HFFc6 (cell line): ENCODE data around the gene ATP2B2. TPM values are rescaled to one million over a fixed set of nuclear protein-coding genes. Genes with fewer than 3 reads are reported as not detected.

Experiments used
- DNase-seq: peaks from one replicate; pipeline ENCODE4 v3.0.0-alpha.2; 2018
- H3K27ac Mint-ChIP-seq: 2 replicates; pipeline ENCODE4 v1.8.0; 2020; ENCODE audit warnings: mild to moderate bottlenecking, mixed read lengths
- H3K27me3 Mint-ChIP-seq: 2 replicates; pipeline ENCODE4 v1.8.0; 2021; ENCODE audit warnings: mild to moderate bottlenecking, moderate library complexity, mixed read lengths; ENCODE audit not compliant: insufficient read depth
- H3K36me3 Mint-ChIP-seq: 2 replicates; pipeline ENCODE4 v1.8.0; 2021; ENCODE audit warnings: low read depth, mixed read lengths
- H3K4me1 Mint-ChIP-seq: 2 replicates; pipeline ENCODE4 v1.8.0; 2020; ENCODE audit warnings: low read depth, mixed read lengths
- H3K4me3 Mint-ChIP-seq: 2 replicates; pipeline ENCODE4 v1.8.0; 2020; ENCODE audit warnings: mild to moderate bottlenecking, moderate library complexity, mixed read lengths
- H3K9me3 Mint-ChIP-seq: 2 replicates; pipeline ENCODE4 v1.8.0; 2020; ENCODE audit warnings: mild to moderate bottlenecking, mixed read lengths
- CTCF ChIP-seq: fragments of 200-600 bp; sonication (generic); IDR thresholded peaks from 2 replicates; pipeline ENCODE4 v1.5.0; 2021; ENCODE audit warnings: antibody characterized with exemption, mild to moderate bottlenecking
- total RNA-seq, 6 experiments: library from RNA; stranded (reverse); fragmentation: NEBNext Ultra II Directional; extraction: Animal tissue kit (Norgen Biotek cat#: 25700); gene quantifications; 2 replicates in 1 of 6; 3 replicates in 5 of 6; pipeline ENCODE4 v1.2.3, GENCODE V29; 2021

The ATP2B2 gene
- total RNA-seq, 6 experiments from 2014 or later = not detected

- TF ChIP-seq CTCF = no peak
- Mint-ChIP-seq H3K36me3 (no peaks in the 10 kb centered on the region), H3K9me3 (no peaks in the 10 kb centered on the region), H3K27ac (no peak overlapping the region), H3K27me3 (peaks cover 22% of the 10 kb centered on the region), H3K4me1 (no peaks in the 10 kb centered on the region), H3K4me3 (no peak overlapping the region)
- DNase-seq = no peak
Observed at GRCh38 chr3:10342781-10343180, 162.6 kb downstream of the ATP2B2 start.

DNA sequence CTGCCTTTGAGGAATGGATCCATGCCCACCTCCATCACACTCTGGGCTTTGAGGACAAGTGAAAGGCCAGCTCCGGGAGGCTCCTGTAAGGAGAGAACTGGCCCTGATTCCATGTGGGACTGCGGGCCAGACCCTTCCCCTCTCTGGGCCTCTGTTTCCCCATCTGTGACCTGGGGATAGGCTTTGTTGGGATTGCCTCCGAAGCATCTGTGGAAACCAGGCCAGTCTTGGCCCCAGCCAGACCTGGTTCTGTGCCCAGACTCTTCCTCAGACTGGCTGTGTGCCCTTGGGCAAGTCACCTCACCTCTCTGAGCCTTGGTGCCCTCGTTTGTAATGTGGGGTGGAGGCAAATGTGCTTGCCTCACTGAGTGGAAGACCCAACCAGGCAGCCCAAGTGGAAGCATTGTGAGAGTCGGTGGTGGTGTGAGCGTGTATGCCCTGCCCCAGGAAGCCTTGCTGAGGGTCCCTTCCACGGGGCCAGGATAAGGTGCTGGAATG, 163.4 kb downstream of the ATP2B2 start:
- Mint-ChIP-seq H3K4me3 (no peak overlapping the region), H3K4me1 (no peaks in the 10 kb centered on the region), H3K27me3 (peaks cover 22% of the 10 kb centered on the region), H3K9me3 (no peaks in the 10 kb centered on the region), H3K27ac (no peak overlapping the region), H3K36me3 (no peaks in the 10 kb centered on the region)
- no peak for TF ChIP-seq CTCF
- no peak for DNase-seq

- Mint-ChIP-seq H3K27me3 (peaks cover 22% of the 10 kb centered on the region), H3K27ac (no peak overlapping the region), H3K36me3 (no peaks in the 10 kb centered on the region), H3K9me3 (no peaks in the 10 kb centered on the region), H3K4me1 (no peaks in the 10 kb centered on the region), H3K4me3 (no peak overlapping the region)
- DNase-seq = no peak
- no peak for TF ChIP-seq CTCF
Observed at GRCh38 chr3:10340476-10340875, 164.9 kb downstream of the ATP2B2 start.

DNA sequence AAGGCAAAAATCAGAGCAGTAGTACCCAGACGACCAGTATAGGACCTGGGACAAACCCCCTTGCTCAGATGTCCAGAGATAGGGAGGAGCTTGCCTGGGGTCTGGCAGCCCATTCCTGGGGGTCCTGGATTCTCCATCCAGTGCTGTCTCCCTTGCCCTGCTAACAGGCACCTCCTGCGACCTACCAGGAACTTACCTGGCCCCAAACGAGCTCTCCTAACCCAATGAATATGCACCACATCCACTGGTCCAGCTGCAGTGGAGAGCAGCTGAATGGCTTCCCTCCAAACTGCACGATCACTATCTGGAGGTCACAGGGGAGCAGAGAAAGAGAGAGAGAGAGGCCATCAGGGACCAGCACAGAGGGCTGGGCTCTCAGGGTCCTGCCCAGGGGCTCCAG, 165.3 kb downstream of the ATP2B2 start:
- H3K27me3 Mint-ChIP-seq = peaks cover 22% of the 10 kb centered on the region
- H3K36me3 Mint-ChIP-seq = no peaks in the 10 kb centered on the region
- no peak for DNase-seq

GRCh38 chr3:10339376-10339955, 165.9 kb downstream of the ATP2B2 start:
- Mint-ChIP-seq H3K36me3 (no peaks in the 10 kb centered on the region), H3K4me3 (no peak overlapping the region), H3K27me3 (peaks cover 25% of the 10 kb centered on the region), H3K4me1 (peaks cover 6% of the 10 kb centered on the region; the same call in 1 of the 2 replicates), H3K9me3 (no peaks in the 10 kb centered on the region), H3K27ac (no peak overlapping the region)
- TF ChIP-seq CTCF = no peak
- DNase-seq = peak; percentile 10

More for the DNA sequence above, 165.3 kb downstream of the ATP2B2 start:
- no peak overlapping the region for H3K4me3 Mint-ChIP-seq
- H3K9me3 Mint-ChIP-seq = no peaks in the 10 kb centered on the region
- H3K27ac Mint-ChIP-seq = no peak overlapping the region
- H3K4me1 Mint-ChIP-seq = no peaks in the 10 kb centered on the region; the same call in 1 of the 2 replicates
- TF ChIP-seq CTCF = no peak
